K562 (cell line): ENCODE data around the gene HPD. TPM values are rescaled to one million over a fixed set of nuclear protein-coding genes. Genes with fewer than 3 reads are reported as not detected.

Source experiments
- CHD1 ChIP-seq: fragments of 200-600 bp; sonication (generic); IDR thresholded peaks from one replicate; pipeline ENCODE4 v1.6.1; 2012; ENCODE audit warnings: mild to moderate bottlenecking, moderate library complexity, low read length, inconsistent platforms
- HNRNPL ChIP-seq: fragments of 200-400 bp; formaldehyde crosslinking; IDR thresholded peaks from 2 replicates; pipeline ENCODE4 v1.6.1; 2017; ENCODE audit warnings: low read depth, mild to moderate bottlenecking, low read length
- MAZ ChIP-seq, 2 experiments: fragments of 450-650 bp in 1 of 2; sonication (generic) in 1 of 2; formaldehyde crosslinking; IDR thresholded peaks in 1 of 2; conservative IDR thresholded peaks in 1 of 2; 2 replicates each; pipeline versions ENCODE4 v1.4.0 to v1.5.0; 2020; ENCODE audit warnings: mild to moderate bottlenecking in 1 of 2, missing genetic modification reagents in 1 of 2
- RBM22 ChIP-seq: fragments of 200-400 bp; formaldehyde crosslinking; IDR thresholded peaks from 2 replicates; pipeline ENCODE4 v1.6.1; 2018; ENCODE audit warnings: low read length, low read depth; ENCODE audit not compliant: poor library complexity, severe bottlenecking
- RREB1 ChIP-seq: fragments of 250-450 bp; sonication (Bioruptor Pico); IDR thresholded peaks from 2 replicates; pipeline ENCODE4 v1.4.0; 2020
- TAF15 ChIP-seq: fragments of 200-400 bp; formaldehyde crosslinking; IDR thresholded peaks from 2 replicates; pipeline ENCODE4 v1.6.1; 2017; ENCODE audit warnings: mild to moderate bottlenecking, low read depth, low read length, moderate library complexity
- ZNF146 ChIP-seq: IDR thresholded peaks from one replicate; pipeline ENCODE4 v1.6.1; 2018; ENCODE audit warnings: missing compliant biosample characterization; ENCODE audit not compliant: unreplicated experiment
- polyA plus RNA-seq, 8 experiments: library from polyadenylated mRNA; depleted of rRNA in 4 of 8; stranded (reverse) in 5 of 8; unstranded in 3 of 8; fragments of >200 nt; fragmentation: Nextera tagmentation in 2 of 8; fragmentation: Illumina TruSeq in 1 of 8; extraction: Ambion mirVana in 2 of 8; extraction: Trizol in 1 of 8; gene quantifications; 2 replicates each; pipeline versions ENCODE4 v1.2.1 to v1.2.3, GENCODE V29; 2011 to 2014; ENCODE audit warnings: inconsistent platforms in 1 of 8, missing spikeins in 1 of 8
- total RNA-seq, 7 experiments: library from RNA; depleted of rRNA in 6 of 7; stranded (reverse); fragments of >200 nt in 6 of 7; fragmentation: Illumina TruSeq in 2 of 7; extraction: Trizol in 2 of 7; gene quantifications; 2 replicates each; pipeline versions ENCODE4 v1.2.1 to v1.2.3, GENCODE V29; 2011 to 2021; ENCODE audit warnings: low replicate concordance in 1 of 7

Gene HPD
- total and polyA plus RNA-seq, 9 of the 15 experiments (the other 6 are each of a cell fraction or from before 2014, with no cell fraction given): 0.06 to 0.29 (median 0.07) TPM; not detected in 4

- TF ChIP-seq RREB1 (no peak), MAZ (CRISPR knock-in tag; conservative IDR thresholded peaks at IDR 0.05 in 1 of 2, IDR thresholded peaks at IDR 0.05 in 1 of 2) (no peak), RBM22 (peak; percentile 9), HNRNPL (0 out of 2 replicates have a peak, but pooled peaks have one; percentile 7), ZNF146 (CRISPR knock-in tag) (no peak), TAF15 (no peak), CHD1 (no peak)
These were observed 48.3 kb downstream of the HPD start (continued) for GRCh38 chr12:121810234-121810817.
